Measurements from ENCODE around the gene MAN1A2. TPM values are rescaled to one million over a fixed set of nuclear protein-coding genes. Genes with fewer than 3 reads are reported as not detected.
"Not testable (repeated sequence)": the region's sequence is repeated elsewhere in the genome, so short reads cannot be mapped to it uniquely, and the experiment has no call there.

The MAN1A2 gene
- total RNA-seq, 3 donors from 2014 or later: 18.0 to 20.2 (median 18.1) TPM

- ATAC-seq (peak; percentile 74), DNase-seq (no peak)
- H3K4me1 Mint-ChIP-seq (ENCODE audit: low read depth): peaks cover 22% of the 10 kb centered on the region
- H3K36me3 Mint-ChIP-seq (ENCODE audit: insufficient read depth): no peaks in the 10 kb centered on the region
- H3K27me3 Mint-ChIP-seq (ENCODE audit: low read depth): no peaks in the 10 kb centered on the region
- H3K4me3 Mint-ChIP-seq: no peak overlapping the region
- no peaks in the 10 kb centered on the region for H3K9me3 Mint-ChIP-seq
These were observed 20.9 kb upstream of the MAN1A2 start for GRCh38 chr1:117346206-117346928.

GRCh38 chr1:117347907-117348306 is 19.3 kb upstream of the MAN1A2 start:
- Mint-ChIP-seq H3K27me3 (ENCODE audit: low read depth) (no peaks in the 10 kb centered on the region), H3K9me3 (no peaks in the 10 kb centered on the region), H3K4me3 (no peak overlapping the region), H3K36me3 (ENCODE audit: insufficient read depth) (no peaks in the 10 kb centered on the region), H3K4me1 (ENCODE audit: low read depth) (peaks cover 13% of the 10 kb centered on the region)
- ATAC-seq (no peak), DNase-seq (no peak)

GRCh38 chr1:117352695-117353094 is 14.6 kb upstream of the MAN1A2 start:
- H3K4me1 Mint-ChIP-seq (ENCODE audit: low read depth); DNase-seq; H3K9me3 Mint-ChIP-seq; H3K36me3 Mint-ChIP-seq (ENCODE audit: insufficient read depth); H3K4me3 Mint-ChIP-seq; H3K27me3 Mint-ChIP-seq (ENCODE audit: low read depth); ATAC-seq: not testable (repeated sequence)

- H3K4me3 Mint-ChIP-seq: peak overlapping the region; percentile 54
- H3K9me3 Mint-ChIP-seq; DNase-seq; ATAC-seq; H3K27me3 Mint-ChIP-seq (ENCODE audit: low read depth); H3K36me3 Mint-ChIP-seq (ENCODE audit: insufficient read depth): not testable (repeated sequence)
- peaks cover 45% of the 10 kb centered on the region for H3K4me1 Mint-ChIP-seq (ENCODE audit: low read depth)
These were observed 9.2 kb upstream of the MAN1A2 start for GRCh38 chr1:117357833-117358603.

- Mint-ChIP-seq H3K4me3 (peak overlapping the region; percentile 54), H3K4me1 (ENCODE audit: low read depth) (peaks cover 49% of the 10 kb centered on the region)
- not testable (repeated sequence) for H3K36me3 Mint-ChIP-seq (ENCODE audit: insufficient read depth)
These were observed 8.7 kb upstream of the MAN1A2 start for GRCh38 chr1:117358604-117358887.

GRCh38 chr1:117359561-117360289 is 7.5 kb upstream of the MAN1A2 start:
- ATAC-seq (no peak), DNase-seq (no peak)
- H3K9me3 Mint-ChIP-seq: no peaks in the 10 kb centered on the region
- H3K36me3 Mint-ChIP-seq (ENCODE audit: insufficient read depth): no peaks in the 10 kb centered on the region
- peak overlapping the region; percentile 2 for H3K4me3 Mint-ChIP-seq
- no peaks in the 10 kb centered on the region for H3K27me3 Mint-ChIP-seq (ENCODE audit: low read depth)
- peaks cover 59% of the 10 kb centered on the region for H3K4me1 Mint-ChIP-seq (ENCODE audit: low read depth)

More at GRCh38 chr1:117358604-117358887, 8.7 kb upstream of the MAN1A2 start:
- not testable (repeated sequence) for H3K9me3 Mint-ChIP-seq; ATAC-seq; DNase-seq; H3K27me3 Mint-ChIP-seq (ENCODE audit: low read depth)

GRCh38 chr1:117362986-117363385 is 4.3 kb upstream of the MAN1A2 start:
- Mint-ChIP-seq H3K36me3 (ENCODE audit: insufficient read depth) (no peaks in the 10 kb centered on the region), H3K4me3 (no peak overlapping the region), H3K27me3 (ENCODE audit: low read depth) (no peaks in the 10 kb centered on the region), H3K4me1 (ENCODE audit: low read depth) (peaks cover 67% of the 10 kb centered on the region), H3K9me3 (no peaks in the 10 kb centered on the region)
- DNase-seq (no peak), ATAC-seq (no peak)

- DNase-seq (no peak), ATAC-seq (no peak)
- Mint-ChIP-seq H3K4me1 (ENCODE audit: low read depth) (peaks cover 66% of the 10 kb centered on the region), H3K9me3 (no peaks in the 10 kb centered on the region), H3K36me3 (ENCODE audit: insufficient read depth) (no peaks in the 10 kb centered on the region), H3K27me3 (ENCODE audit: low read depth) (no peaks in the 10 kb centered on the region), H3K4me3 (no peak overlapping the region)
These were observed 3.6 kb upstream of the MAN1A2 start for GRCh38 chr1:117363571-117364048.

- ATAC-seq: no peak
- H3K36me3 Mint-ChIP-seq (ENCODE audit: insufficient read depth): no peaks in the 10 kb centered on the region
- DNase-seq: no peak
- H3K4me3 Mint-ChIP-seq: no peak overlapping the region
- H3K4me1 Mint-ChIP-seq (ENCODE audit: low read depth): peaks cover 65% of the 10 kb centered on the region
- no peaks in the 10 kb centered on the region for H3K27me3 Mint-ChIP-seq (ENCODE audit: low read depth)
- no peaks in the 10 kb centered on the region for H3K9me3 Mint-ChIP-seq
These were observed 3.0 kb upstream of the MAN1A2 start for GRCh38 chr1:117364240-117364639.

GRCh38 chr1:117365350-117366176 is 1.7 kb upstream of the MAN1A2 start:
- DNase-seq: no peak
- H3K27me3 Mint-ChIP-seq (ENCODE audit: low read depth): no peaks in the 10 kb centered on the region
- H3K36me3 Mint-ChIP-seq (ENCODE audit: insufficient read depth): no peaks in the 10 kb centered on the region
- peak overlapping the region; percentile 92 for H3K4me3 Mint-ChIP-seq
- ATAC-seq: no peak
- H3K9me3 Mint-ChIP-seq: no peaks in the 10 kb centered on the region
- H3K4me1 Mint-ChIP-seq (ENCODE audit: low read depth): peaks cover 64% of the 10 kb centered on the region

GRCh38 chr1:117366177-117367045 is 838 bp upstream of the MAN1A2 start:
- H3K4me1 Mint-ChIP-seq (ENCODE audit: low read depth): peaks cover 64% of the 10 kb centered on the region
- peak; percentile 61 to 66 for ATAC-seq
- DNase-seq: peak; percentile 78
- peak overlapping the region; percentile 92 for H3K4me3 Mint-ChIP-seq
- no peaks in the 10 kb centered on the region for H3K27me3 Mint-ChIP-seq (ENCODE audit: low read depth)
- H3K9me3 Mint-ChIP-seq: no peaks in the 10 kb centered on the region
- H3K36me3 Mint-ChIP-seq (ENCODE audit: insufficient read depth): no peaks in the 10 kb centered on the region

GRCh38 chr1:117368116-117369108 is 1.2 kb downstream of the MAN1A2 start:
- H3K9me3 Mint-ChIP-seq: no peaks in the 10 kb centered on the region
- H3K36me3 Mint-ChIP-seq (ENCODE audit: insufficient read depth): peaks cover 3% of the 10 kb centered on the region
- DNase-seq (no peak), ATAC-seq (peak in 1 of 2 donors; percentile 14)
- peaks cover 64% of the 10 kb centered on the region for H3K4me1 Mint-ChIP-seq (ENCODE audit: low read depth)
- H3K27me3 Mint-ChIP-seq (ENCODE audit: low read depth): no peaks in the 10 kb centered on the region
- H3K4me3 Mint-ChIP-seq: peak overlapping the region; percentile 95
